Activated CD4-positive, alpha-beta T cell treated with anti-CD3 and anti-CD28 coated beads, Interleukin-2, amount 10 ng/mL, durations not matched to agents 24 days and 14 days (primary cell): ENCODE data around the gene SDF4. TPM values are rescaled to one million over a fixed set of nuclear protein-coding genes. Genes with fewer than 3 reads are reported as not detected.

Experiments used
- DNase-seq: peaks from one replicate; pipeline ENCODE4 v3.0.0; 2022
- H3K27ac Mint-ChIP-seq: one replicate; pipeline ENCODE4 v1.8.0; 2022; ENCODE audit warnings: mild to moderate bottlenecking, mixed read lengths
- H3K27me3 Mint-ChIP-seq: one replicate; pipeline ENCODE4 v1.8.0; 2022; ENCODE audit warnings: mixed read lengths
- H3K36me3 Mint-ChIP-seq: one replicate; pipeline ENCODE4 v1.8.0; 2022; ENCODE audit warnings: low read depth, mild to moderate bottlenecking, mixed read lengths
- H3K4me1 Mint-ChIP-seq: one replicate; pipeline ENCODE4 v1.8.0; 2021; ENCODE audit warnings: mixed read lengths
- H3K4me3 Mint-ChIP-seq: one replicate; pipeline ENCODE4 v1.8.0; 2022; ENCODE audit warnings: mild to moderate bottlenecking, moderate library complexity, mixed read lengths
- H3K9me3 Mint-ChIP-seq: one replicate; pipeline ENCODE4 v1.8.0; 2021; ENCODE audit warnings: mixed read lengths
- intact Hi-C: fragments of 100-400 bp; cut with micrococcal nuclease; formaldehyde crosslinking; loops from one replicate; pipeline ENCODE4 v1.15.1; 2023
- total RNA-seq: library from RNA; stranded (reverse); gene quantifications from 2 replicates; pipeline ENCODE4 v1.2.3, GENCODE V29; 2022

The SDF4 gene
- total RNA-seq, 1 donor from 2014 or later, result 194 TPM

- Mint-ChIP-seq H3K4me1 (peaks cover 26% of the 10 kb centered on the region), H3K36me3 (peaks cover 35% of the 10 kb centered on the region), H3K27me3 (no peaks in the 10 kb centered on the region), H3K9me3 (peaks cover 3% of the 10 kb centered on the region), H3K27ac (peak overlapping the region; percentile 81), H3K4me3 (peak overlapping the region; percentile 74)
- DNase-seq, result no peak
- intact Hi-C loops, result no loop called here
Measured at GRCh38 chr1:1234180-1234808, 2.5 kb upstream of the SDF4 start.

- no peak for DNase-seq
- Mint-ChIP-seq H3K36me3 (peaks cover 38% of the 10 kb centered on the region), H3K4me3 (peak overlapping the region; percentile 74), H3K9me3 (peaks cover 3% of the 10 kb centered on the region), H3K4me1 (peaks cover 26% of the 10 kb centered on the region), H3K27ac (peak overlapping the region; percentile 81), H3K27me3 (no peaks in the 10 kb centered on the region)
- intact Hi-C loops, result no loop called here
Measured at GRCh38 chr1:1233567-1233892, 1.7 kb upstream of the SDF4 start.

GRCh38 chr1:1232796-1233566 lies 1.2 kb upstream of the SDF4 start:
- Mint-ChIP-seq H3K27me3 (no peaks in the 10 kb centered on the region), H3K4me3 (peak overlapping the region; percentile 78), H3K4me1 (peaks cover 26% of the 10 kb centered on the region), H3K27ac (peak overlapping the region; percentile 81), H3K36me3 (peaks cover 40% of the 10 kb centered on the region), H3K9me3 (peaks cover 3% of the 10 kb centered on the region)
- intact Hi-C loops, result no loop called here
- no peak for DNase-seq

- H3K27me3 Mint-ChIP-seq, result no peaks in the 10 kb centered on the region
Measured at GRCh38 chr1:1232208-1232795, 501 bp upstream of the SDF4 start, which contains the start of gene B3GALT6. Gene B3GALT6 (plus strand): TSS chr1:1232237. CDS start chr1:1232279, 42 bp downstream.

GRCh38 chr1:1230656-1231399 lies 973 bp downstream of the SDF4 start:
- peaks cover 50% of the 10 kb centered on the region for H3K36me3 Mint-ChIP-seq
- peaks cover 28% of the 10 kb centered on the region for H3K4me1 Mint-ChIP-seq
- peaks cover 3% of the 10 kb centered on the region for H3K9me3 Mint-ChIP-seq
- intact Hi-C loops, result loop anchor here (1.0 to 2.0 kb wide), 2 partner anchors 16 to 109 kb away; partner anchors contain the start of gene TNFRSF4
- no peak for DNase-seq
- no peaks in the 10 kb centered on the region for H3K27me3 Mint-ChIP-seq
- peak overlapping the region; percentile 86 for H3K27ac Mint-ChIP-seq
- H3K4me3 Mint-ChIP-seq, result peak overlapping the region; percentile 91

More at GRCh38 chr1:1232208-1232795, 501 bp upstream of the SDF4 start, which contains the start of gene B3GALT6:
- Mint-ChIP-seq H3K9me3 (peaks cover 3% of the 10 kb centered on the region), H3K4me3 (peak within 1 kb of the TSS; percentile 91), H3K36me3 (peaks cover 43% of the 10 kb centered on the region), H3K4me1 (peaks cover 26% of the 10 kb centered on the region), H3K27ac (peak within 1 kb of the TSS; percentile 86)
- intact Hi-C loops, result no loop called here
- no peak for DNase-seq

- H3K4me1 Mint-ChIP-seq, result peaks cover 31% of the 10 kb centered on the region
- peak overlapping the region; percentile 32 for H3K27ac Mint-ChIP-seq
- intact Hi-C loops, result loop anchor here (1.0 to 2.0 kb wide), 2 partner anchors 15 to 107 kb away; partner anchors contain the start of gene TNFRSF4
- DNase-seq, result no peak
- H3K27me3 Mint-ChIP-seq, result no peaks in the 10 kb centered on the region
- H3K9me3 Mint-ChIP-seq, result peaks cover 3% of the 10 kb centered on the region
- peaks cover 54% of the 10 kb centered on the region for H3K36me3 Mint-ChIP-seq
- H3K4me3 Mint-ChIP-seq, result peak overlapping the region; percentile 91
Measured at GRCh38 chr1:1229770-1230169, 2.0 kb downstream of the SDF4 start.

GRCh38 chr1:1228596-1229321 lies 3.0 kb downstream of the SDF4 start:
- H3K27ac Mint-ChIP-seq, result no peak overlapping the region
- no peaks in the 10 kb centered on the region for H3K27me3 Mint-ChIP-seq
- peaks cover 23% of the 10 kb centered on the region for H3K4me1 Mint-ChIP-seq
- intact Hi-C loops, result no loop called here
- peaks cover 3% of the 10 kb centered on the region for H3K9me3 Mint-ChIP-seq
- DNase-seq, result no peak
- no peak overlapping the region for H3K4me3 Mint-ChIP-seq
- peaks cover 48% of the 10 kb centered on the region for H3K36me3 Mint-ChIP-seq

GRCh38 chr1:1228187-1228586 lies 3.6 kb downstream of the SDF4 start:
- Mint-ChIP-seq H3K9me3 (no peaks in the 10 kb centered on the region), H3K27me3 (no peaks in the 10 kb centered on the region), H3K4me3 (no peak overlapping the region), H3K27ac (no peak overlapping the region), H3K4me1 (peaks cover 19% of the 10 kb centered on the region), H3K36me3 (peaks cover 45% of the 10 kb centered on the region)
- DNase-seq, result no peak
- intact Hi-C loops, result no loop called here

GRCh38 chr1:1227386-1227785 lies 4.4 kb downstream of the SDF4 start:
- Mint-ChIP-seq H3K9me3 (no peaks in the 10 kb centered on the region), H3K4me1 (peaks cover 22% of the 10 kb centered on the region), H3K4me3 (no peak overlapping the region), H3K27me3 (no peaks in the 10 kb centered on the region), H3K36me3 (peaks cover 53% of the 10 kb centered on the region), H3K27ac (no peak overlapping the region)
- intact Hi-C loops, result no loop called here
- DNase-seq, result no peak

- no peak overlapping the region for H3K27ac Mint-ChIP-seq
- H3K36me3 Mint-ChIP-seq, result peaks cover 55% of the 10 kb centered on the region
- H3K4me1 Mint-ChIP-seq, result peaks cover 22% of the 10 kb centered on the region
- intact Hi-C loops, result no loop called here
- no peak for DNase-seq
- H3K4me3 Mint-ChIP-seq, result no peak overlapping the region
- H3K27me3 Mint-ChIP-seq, result no peaks in the 10 kb centered on the region
- H3K9me3 Mint-ChIP-seq, result no peaks in the 10 kb centered on the region
Measured at GRCh38 chr1:1226566-1227362, 5.0 kb downstream of the SDF4 start.

- H3K4me3 Mint-ChIP-seq, result no peak overlapping the region
- H3K4me1 Mint-ChIP-seq, result peaks cover 22% of the 10 kb centered on the region
- H3K27me3 Mint-ChIP-seq, result no peaks in the 10 kb centered on the region
- intact Hi-C loops, result no loop called here
- DNase-seq, result no peak
- no peaks in the 10 kb centered on the region for H3K9me3 Mint-ChIP-seq
- H3K36me3 Mint-ChIP-seq, result peaks cover 55% of the 10 kb centered on the region
- H3K27ac Mint-ChIP-seq, result peak overlapping the region; percentile 53
Measured at GRCh38 chr1:1225913-1226312, 5.9 kb downstream of the SDF4 start.

- H3K9me3 Mint-ChIP-seq, result no peaks in the 10 kb centered on the region
- H3K27ac Mint-ChIP-seq, result peak overlapping the region; percentile 53
- intact Hi-C loops, result no loop called here
- H3K4me1 Mint-ChIP-seq, result peaks cover 18% of the 10 kb centered on the region
- DNase-seq, result no peak
- H3K36me3 Mint-ChIP-seq, result peaks cover 55% of the 10 kb centered on the region
- no peak overlapping the region for H3K4me3 Mint-ChIP-seq
- H3K27me3 Mint-ChIP-seq, result no peaks in the 10 kb centered on the region
Measured at GRCh38 chr1:1225238-1225845, 6.5 kb downstream of the SDF4 start.
